ENCODE data around the gene FBN2.

GRCh38 chr5:128498844-128499455, 39.1 kb downstream of the FBN2 start:
- TF ChIP-seq CTCF (IDR thresholded peaks at IDR 0.05) (peak in 1 of 2 donors; percentile 21), POLR2A (IDR thresholded peaks at IDR 0.05) (no peak)
